ENCODE results near the gene FPGS. TPM values are rescaled to one million over a fixed set of nuclear protein-coding genes. Genes with fewer than 3 reads are reported as not detected.

Gene FPGS
- total and polyA plus RNA-seq, 8 donors: 27.0 to 85.3 (median 38.9) TPM

GRCh38 chr9:127801955-127802575, 617 bp upstream of the FPGS start:
- WGBS, 2 donors: 25 to 26% methylated on average over 10 of the region's 10 CpGs
- FAIRE-seq (no peak), ATAC-seq (peak in 1 of 4 donors; percentile 12), DNase-seq (no peak)
- intact Hi-C loops (cut with DNase I): no loop called here
- peak overlapping the region; percentile 57 to 92 (median 88) for H3K27ac ChIP-seq
- H3K27me3 ChIP-seq: no peaks in the 10 kb centered on the region
- peaks cover 20 to 50% (median 39%) of the 10 kb centered on the region in 3 donors for H3K4me1 ChIP-seq
- peaks cover 0 to 2% (median 0%) of the 10 kb centered on the region in 3 donors for H3K36me3 ChIP-seq
- H3K9me3 ChIP-seq: no peaks in the 10 kb centered on the region
- TF ChIP-seq, protein P1, sequence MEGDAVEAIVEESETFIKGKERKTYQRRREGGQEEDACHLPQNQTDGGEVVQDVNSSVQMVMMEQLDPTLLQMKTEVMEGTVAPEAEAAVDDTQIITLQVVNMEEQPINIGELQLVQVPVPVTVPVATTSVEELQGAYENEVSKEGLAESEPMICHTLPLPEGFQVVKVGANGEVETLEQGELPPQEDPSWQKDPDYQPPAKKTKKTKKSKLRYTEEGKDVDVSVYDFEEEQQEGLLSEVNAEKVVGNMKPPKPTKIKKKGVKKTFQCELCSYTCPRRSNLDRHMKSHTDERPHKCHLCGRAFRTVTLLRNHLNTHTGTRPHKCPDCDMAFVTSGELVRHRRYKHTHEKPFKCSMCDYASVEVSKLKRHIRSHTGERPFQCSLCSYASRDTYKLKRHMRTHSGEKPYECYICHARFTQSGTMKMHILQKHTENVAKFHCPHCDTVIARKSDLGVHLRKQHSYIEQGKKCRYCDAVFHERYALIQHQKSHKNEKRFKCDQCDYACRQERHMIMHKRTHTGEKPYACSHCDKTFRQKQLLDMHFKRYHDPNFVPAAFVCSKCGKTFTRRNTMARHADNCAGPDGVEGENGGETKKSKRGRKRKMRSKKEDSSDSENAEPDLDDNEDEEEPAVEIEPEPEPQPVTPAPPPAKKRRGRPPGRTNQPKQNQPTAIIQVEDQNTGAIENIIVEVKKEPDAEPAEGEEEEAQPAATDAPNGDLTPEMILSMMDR (IDR thresholded peaks at IDR 0.05): no peak
- peak overlapping the region in 2 of 4 donors; percentile 56 to 75 for H3K4me3 ChIP-seq

DNA sequence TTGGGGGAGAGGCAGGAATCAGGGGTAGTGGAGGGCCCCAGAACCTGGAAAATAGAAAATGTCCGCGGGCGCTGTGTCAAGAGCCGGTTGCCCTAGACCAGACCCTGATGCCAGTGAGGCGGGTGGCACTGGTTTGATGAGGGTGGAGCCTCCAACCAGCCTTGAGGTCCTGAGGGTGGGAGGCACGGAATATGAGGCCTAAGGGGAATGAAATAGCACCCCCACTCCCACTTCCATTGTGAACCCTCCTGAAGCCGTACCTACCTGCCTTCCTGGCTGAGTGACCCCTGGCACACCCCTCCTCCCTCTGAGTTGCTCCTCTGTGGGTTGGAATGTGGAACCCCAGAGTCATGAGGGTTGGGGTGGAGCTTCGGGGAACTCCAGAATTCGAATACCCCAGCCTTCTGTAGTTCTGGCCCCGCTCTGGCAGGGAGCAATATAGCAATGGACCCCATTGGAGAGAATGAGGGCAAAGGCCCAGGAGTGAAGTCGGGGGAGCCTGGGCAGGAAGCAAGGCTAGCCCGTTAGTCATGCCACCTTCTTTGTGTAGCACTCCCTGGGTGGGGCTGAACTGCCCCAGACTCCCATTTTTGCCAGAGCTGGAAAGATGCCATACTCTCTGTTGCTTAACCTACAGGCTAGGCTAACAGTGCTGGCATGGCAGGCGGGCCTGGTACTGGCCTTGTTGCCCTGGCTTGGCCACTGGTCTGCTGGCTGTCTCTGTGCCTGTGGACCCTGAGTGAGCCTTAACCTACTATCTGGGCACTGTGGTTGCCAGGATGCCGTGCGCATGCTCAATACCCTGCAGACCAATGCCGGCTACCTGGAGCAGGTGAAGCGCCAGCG, 1.0 kb downstream of the FPGS start:
- DNase-seq (peak in 4 of 6 donors; percentile 48 to 81 (median 61)), FAIRE-seq (no peak), ATAC-seq (peak in 3 of 4 donors; percentile 7 to 19 (median 12))
- Histone ChIP-seq H3K4me3 (peak overlapping the region; percentile 47 to 75 (median 62)), H3K9me3 (no peaks in the 10 kb centered on the region), H3K4me1 (peaks cover 9 to 33% (median 25%) of the 10 kb centered on the region in 3 donors), H3K27me3 (no peaks in the 10 kb centered on the region), H3K36me3 (peaks cover 0 to 19% (median 7%) of the 10 kb centered on the region in 3 donors), H3K27ac (peak overlapping the region; percentile 86 to 92 (median 90))
- TF ChIP-seq, protein P1 (IDR thresholded peaks at IDR 0.05): no peak
- WGBS, 2 donors: 38 to 40% methylated on average over 18 of the region's 18 CpGs
- intact Hi-C loops (cut with DNase I): no loop called here

GRCh38 chr9:127805620-127806019, 2.9 kb downstream of the FPGS start:
- DNase-seq (peak in 1 of 6 donors; percentile 59), ATAC-seq (no peak), FAIRE-seq (no peak)
- no peaks in the 10 kb centered on the region for H3K27me3 ChIP-seq
- H3K4me1 ChIP-seq: peaks cover 8 to 28% (median 17%) of the 10 kb centered on the region in 3 donors
- H3K36me3 ChIP-seq: peaks cover 5 to 27% (median 11%) of the 10 kb centered on the region in 3 donors
- intact Hi-C loops (cut with DNase I): no loop called here
- TF ChIP-seq, protein P1 (IDR thresholded peaks at IDR 0.05): peak in 2 of 4 donors; percentile 7 to 11
- no peak overlapping the region for H3K4me3 ChIP-seq
- 61 to 66% methylated on average over 8 of the region's 8 CpGs for WGBS, 2 donors
- no peak overlapping the region for H3K27ac ChIP-seq
- H3K9me3 ChIP-seq: no peaks in the 10 kb centered on the region

DNA sequence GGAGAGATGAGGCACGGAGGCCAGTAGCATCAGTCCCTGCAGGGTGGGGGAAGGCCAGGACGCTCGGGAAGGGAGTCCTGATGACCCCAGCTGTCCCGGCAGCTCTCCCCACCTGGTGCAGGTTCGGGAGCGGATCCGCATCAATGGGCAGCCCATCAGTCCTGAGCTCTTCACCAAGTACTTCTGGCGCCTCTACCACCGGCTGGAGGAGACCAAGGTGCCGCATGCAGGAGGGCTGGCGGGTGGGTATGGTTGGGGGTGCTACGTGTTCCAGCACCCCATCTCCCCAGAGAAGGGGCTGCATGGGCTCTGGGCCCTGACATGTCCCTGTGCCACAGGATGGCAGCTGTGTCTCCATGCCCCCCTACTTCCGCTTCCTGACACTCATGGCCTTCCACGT, 4.2 kb downstream of the FPGS start:
- Histone ChIP-seq H3K36me3 (peaks cover 5 to 35% (median 11%) of the 10 kb centered on the region in 3 donors), H3K9me3 (no peaks in the 10 kb centered on the region), H3K4me1 (peaks cover 8 to 20% (median 11%) of the 10 kb centered on the region in 3 donors), H3K4me3 (no peak overlapping the region), H3K27ac (no peak overlapping the region), H3K27me3 (no peaks in the 10 kb centered on the region)
- TF ChIP-seq, protein P1 (IDR thresholded peaks at IDR 0.05): no peak
- DNase-seq: peak in 1 of 6 donors; percentile 49
- intact Hi-C loops (cut with DNase I): no loop called here
- ATAC-seq: no peak
- FAIRE-seq: no peak
- 91 to 95% methylated on average over 14 of the region's 14 CpGs for WGBS, 2 donors
